COLO668 (cell line): Measurements from ENCODE around the gene NSFL1C.
"Not testable (repeated sequence)": the region's sequence is repeated elsewhere in the genome, so short reads cannot be mapped to it uniquely, and the experiment has no call there.

Experiments
- DNase-seq: peaks from one replicate; lab custom pipeline; 2025; ENCODE audit not compliant: unreplicated experiment; lab: John Stamatoyannopoulos, UW

Gene NSFL1C

DNA sequence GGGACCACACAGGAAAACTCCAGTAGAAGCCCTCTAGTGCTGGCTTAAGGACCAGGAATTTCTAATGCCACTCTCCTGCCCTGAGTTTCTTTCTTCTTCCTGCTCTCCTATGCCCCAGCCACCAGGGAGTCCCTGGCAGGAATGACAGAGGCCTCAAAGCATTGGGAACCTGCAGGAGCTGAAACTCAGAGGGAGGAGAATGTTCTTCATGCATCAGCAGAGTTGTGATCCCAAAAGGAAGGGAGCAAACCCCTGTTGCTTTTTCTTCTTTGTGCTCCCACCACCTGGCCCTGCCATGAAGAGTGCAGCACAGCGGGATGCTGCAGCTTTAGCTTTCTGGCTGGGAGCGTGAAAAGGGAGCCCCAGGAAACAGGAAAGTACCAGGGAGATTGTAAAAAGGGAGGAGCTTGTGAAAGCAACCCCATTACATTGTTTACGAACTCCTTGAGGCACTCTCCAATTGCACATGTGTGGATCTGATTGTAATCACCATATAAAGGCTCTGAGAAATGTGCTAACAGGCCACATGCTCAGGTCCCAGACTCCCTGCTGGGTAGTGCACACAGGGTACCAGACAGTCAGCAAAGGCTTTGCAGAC, 39.1 kb downstream of the NSFL1C start:
- DNase-seq, result peak; percentile 94

DNA sequence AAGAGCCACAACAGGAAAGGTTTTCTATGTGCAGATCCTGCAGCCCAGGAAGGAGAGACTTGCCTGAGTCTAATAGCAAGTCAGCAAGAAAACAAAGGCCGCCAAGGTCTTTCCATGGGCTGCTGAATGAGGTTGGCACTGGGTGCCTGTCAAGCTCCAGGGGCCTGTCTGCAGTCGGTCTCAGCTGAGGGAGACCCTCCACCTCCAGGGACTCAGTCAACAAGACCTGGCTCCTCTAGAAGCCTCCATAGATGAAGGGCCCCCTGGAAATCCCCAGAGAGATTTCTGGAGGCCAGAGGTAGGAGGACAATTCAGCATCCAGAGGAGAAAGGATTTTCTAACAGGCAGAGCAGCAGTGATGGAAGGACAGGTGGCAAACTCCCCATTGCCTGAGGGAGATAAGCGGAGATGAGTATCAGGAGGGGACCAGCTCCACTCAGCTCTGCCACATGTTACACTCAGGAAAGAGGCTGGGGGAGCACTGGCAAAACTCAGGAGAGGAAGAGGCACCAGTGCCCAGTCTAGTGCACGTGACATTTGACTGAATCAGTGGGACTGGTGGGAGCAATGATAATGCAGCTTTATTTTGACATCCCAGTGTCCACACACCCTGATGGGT, 40.3 kb downstream of the NSFL1C start:
- DNase-seq, result no peak

DNA sequence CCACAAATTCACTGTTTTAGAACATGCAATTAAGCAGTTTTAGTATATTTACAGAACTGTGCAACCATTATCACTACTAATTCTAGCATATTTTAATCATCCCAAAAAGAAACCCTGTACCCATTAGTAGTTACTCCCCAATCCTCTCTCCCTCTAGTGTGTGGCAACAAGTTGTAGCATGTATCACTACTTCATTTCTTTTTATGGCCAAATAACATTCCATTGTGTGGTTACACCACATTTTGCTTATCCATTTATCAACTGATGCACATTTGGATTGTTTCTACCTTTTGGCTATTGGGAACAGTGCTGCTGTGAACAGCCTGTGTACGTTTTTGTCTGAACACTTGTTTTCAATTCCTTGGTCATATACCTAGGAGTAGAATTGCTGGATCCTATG, 42.3 kb downstream of the NSFL1C start:
- no peak for DNase-seq

DNA sequence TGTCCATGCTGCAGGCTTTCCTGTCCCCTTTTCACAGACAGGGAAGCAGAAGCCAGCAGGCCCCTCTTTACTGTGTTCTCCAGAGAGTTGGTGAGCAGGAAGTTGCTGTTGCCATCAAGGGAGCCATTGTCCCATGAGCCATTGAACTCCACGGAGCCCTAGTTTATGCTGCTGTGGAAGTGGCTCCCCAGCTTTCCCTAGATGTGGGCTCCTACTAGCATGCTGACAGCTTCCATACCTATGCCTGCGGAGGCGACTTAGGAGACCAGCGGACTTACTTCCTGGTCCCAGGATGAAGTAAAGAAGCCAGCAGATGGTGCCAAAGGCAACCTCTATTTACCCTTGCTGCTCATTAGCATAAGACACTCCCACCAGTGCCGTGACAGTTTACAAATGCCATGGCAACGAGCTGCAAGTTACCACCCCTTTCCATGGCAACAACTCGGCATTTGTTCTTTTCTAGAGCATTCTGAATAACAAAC, 43.0 kb downstream of the NSFL1C start:
- DNase-seq, result no peak

DNA sequence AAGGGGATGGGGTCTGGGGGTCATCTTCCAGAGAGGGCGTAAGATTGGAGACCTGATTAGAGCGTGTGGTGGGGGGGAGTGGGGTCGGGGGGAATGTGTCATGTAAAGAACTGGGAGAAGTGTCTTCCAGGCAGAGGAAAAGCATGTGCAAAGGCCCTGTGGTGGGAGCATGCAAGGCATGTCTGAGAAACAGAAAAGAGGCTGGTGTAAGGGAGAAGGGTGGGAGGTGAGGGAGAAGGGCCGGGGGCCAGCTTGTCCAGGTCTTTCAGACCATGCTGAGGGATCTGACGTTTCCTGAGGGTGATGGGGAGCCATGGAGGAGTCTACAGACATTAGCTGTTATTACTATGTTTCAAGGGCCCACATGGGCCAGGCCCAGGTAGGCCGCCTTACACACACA, 43.4 kb downstream of the NSFL1C start:
- DNase-seq, result no peak

DNA sequence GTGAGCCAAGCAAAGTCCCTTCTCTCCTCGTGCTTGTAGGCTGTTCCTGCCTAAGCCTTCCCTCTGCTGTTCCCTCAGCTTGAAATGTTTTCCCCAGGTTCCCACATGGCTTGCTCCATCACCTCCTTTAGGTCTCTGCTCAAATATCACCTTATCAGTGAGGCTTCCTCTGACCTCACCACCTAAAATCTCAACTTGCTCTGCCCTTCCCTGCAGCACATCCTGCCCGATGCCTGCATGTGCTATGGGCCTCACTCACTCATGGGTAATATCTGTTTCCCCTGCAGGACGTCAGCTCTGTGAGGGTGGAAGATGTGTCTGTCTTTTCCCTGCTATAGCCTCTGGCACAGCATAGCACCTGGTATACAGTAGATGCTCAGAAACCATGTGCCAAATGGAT, 43.9 kb downstream of the NSFL1C start:
- DNase-seq, result no peak

DNA sequence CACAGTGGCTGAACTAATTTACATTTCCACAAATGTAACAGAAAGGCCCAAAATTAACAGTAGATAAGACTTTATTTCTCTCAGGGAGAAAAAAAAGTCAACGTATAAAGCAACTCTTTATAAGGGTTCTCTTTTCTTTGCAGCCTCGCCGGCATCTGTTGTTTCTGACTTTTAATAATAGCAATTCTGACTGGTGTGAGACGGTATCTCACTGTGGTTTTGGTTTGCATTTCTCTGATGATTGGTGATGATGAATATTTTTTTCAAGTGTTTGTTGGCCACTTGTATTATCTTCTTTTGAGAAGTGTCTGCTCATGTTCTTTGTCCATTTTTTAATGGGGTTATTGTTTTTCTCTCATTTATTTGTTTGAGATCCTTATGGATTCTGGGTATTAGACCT, 46.6 kb downstream of the NSFL1C start:
- DNase-seq, result no peak

DNA sequence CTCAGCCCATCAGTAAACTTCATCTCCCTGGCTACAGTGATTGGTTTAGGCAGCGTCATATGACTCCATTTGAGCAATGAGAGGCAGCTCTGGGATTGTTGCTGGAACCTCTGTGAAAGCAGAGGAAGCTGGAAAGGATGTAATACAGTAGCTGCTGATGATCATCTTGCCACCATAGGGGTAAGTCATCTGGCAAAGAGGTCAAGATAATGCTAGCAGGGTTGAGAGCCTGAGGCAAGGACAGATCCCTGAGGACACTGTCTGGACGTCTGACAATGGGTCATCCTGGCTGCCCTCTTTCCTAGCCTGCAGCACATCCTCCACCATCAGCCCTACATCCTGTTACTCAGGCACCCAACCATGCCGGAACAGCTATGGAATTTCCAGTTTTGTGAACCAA, 48.3 kb downstream of the NSFL1C start:
- DNase-seq, result no peak

DNA sequence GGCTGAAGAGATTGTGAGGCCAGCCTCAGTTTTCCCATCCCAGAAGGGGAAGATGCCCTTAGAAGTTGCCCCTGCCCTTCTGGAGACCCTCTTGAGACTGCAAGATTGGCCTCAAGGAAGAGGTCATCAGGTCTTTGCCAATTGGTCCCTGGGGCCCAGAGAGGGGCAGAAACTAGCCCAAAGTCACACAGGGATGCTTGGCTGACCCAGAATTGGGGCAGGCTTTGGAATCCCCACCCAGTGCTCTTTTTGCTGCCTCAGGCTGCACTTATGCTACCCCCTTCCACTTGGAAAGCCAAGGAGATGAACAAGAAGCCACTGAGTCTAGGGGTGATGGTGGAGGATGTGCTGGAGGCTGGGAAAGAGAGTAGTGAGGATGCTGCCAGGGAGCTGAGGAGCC, 48.9 kb downstream of the NSFL1C start:
- DNase-seq, result no peak

DNA sequence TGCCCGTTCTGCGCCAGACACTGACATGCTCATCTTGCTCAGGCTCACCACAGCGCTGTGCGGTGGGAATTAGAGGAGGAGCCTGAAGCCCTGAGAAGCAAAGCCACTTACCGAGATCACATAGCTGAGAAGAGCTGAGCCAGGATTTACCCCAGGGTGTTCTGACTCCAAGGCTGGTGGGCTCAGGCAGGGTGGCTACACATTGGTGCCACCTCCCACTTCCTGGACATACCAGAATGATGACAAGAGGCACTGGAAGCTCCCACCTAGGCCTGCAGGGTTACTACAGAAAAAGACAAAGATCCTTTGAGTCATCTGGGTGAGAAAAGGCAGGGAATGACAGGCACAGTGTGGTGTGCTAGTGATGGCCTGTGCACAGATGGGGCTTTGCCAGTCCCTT, 49.4 kb downstream of the NSFL1C start:
- no peak for DNase-seq

DNA sequence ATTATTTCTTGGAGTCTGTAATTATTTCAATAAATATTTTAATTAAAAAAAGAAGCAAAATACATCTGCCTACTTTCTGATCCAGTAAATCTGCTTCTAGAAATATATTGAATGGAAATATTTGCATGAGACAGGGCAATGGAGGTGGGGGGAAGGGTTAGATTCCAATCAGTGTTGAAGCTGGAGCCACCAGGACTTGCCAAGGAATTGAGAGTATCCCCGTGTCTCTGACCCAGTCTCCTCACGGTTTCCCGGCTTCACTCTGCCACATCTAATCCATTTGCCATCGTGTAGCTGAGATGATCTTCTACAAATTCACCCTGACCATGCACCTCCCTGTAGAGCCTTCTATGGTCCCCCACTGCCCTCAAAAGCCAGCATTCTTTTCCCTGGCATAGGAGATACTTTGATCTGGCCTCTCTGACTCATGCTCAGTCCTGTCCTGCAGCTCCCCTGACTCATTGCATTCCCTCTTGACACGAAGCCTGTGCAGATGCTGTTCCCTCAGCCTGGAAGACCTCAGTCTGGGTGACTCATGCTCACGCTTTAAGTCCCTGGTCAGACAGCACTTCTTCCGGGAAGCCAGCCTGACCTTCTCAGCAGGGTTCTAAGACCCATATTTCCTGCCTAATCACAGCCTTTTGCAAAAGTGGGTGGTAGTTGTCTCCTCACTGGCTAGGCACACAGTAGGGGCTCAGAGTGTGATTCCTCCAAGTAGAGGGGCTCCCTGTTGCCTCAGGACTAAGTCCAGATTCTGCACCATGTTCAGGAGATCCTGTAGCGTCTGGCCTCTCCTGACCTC, 50.8 kb downstream of the NSFL1C start:
- DNase-seq, result no peak

DNA sequence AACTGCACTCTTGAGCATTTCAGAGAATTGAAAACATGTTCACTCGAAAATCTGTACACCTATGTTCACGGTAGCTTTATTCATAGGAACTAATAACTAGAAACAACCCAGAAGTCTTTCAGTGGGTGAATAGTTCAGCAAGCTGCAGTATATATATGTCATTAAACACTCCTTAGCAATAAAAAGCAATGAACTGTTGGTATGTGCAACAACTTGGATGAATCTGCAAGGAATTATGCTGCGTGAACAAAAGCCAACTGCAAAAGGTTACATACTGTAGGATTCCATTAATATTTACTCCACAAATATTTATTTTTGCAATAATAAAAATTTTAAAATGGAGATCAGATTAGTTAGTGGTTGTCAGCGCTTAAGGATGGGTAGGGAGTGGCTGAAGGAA, 51.7 kb downstream of the NSFL1C start:
- no peak for DNase-seq

DNA sequence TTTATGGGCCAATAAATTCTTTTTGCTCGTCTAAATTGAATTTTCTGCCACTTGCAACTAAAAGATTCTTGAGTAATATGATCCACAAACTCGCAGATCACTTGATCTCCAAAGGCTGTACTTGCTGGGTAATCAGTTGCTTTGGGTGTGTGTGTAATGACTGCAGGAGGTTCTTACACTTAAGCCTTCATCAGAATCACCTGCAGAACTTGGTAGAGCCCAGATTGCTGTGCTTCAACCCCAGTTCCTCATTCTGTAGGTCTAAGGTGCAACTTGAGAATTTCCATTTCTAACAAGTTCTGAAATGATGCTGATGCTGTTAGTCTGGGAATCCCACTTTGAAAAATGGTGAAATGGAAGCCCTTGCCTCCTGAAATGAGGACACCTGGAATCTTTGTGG, 60.8 kb downstream of the NSFL1C start:
- DNase-seq, result no peak

DNA sequence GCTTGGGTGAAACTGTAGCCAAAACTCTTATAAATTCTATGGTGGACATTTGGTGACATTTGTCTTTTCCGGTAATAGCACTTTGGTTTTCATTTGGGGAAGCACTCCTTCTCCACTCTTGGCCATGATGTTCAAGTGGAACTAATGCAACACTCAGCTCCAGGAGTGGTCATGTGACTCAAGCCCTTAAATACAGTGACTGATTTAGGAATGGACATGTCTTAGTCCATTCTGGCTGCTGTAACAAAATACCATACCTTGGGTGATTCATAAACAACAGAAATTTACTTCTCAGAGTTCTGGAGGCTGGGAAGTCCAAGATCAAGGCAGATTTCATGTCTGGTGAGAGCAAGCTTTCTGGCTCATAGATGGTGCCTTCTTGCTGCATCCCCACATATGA, 63.0 kb downstream of the NSFL1C start:
- DNase-seq, result no peak

DNA sequence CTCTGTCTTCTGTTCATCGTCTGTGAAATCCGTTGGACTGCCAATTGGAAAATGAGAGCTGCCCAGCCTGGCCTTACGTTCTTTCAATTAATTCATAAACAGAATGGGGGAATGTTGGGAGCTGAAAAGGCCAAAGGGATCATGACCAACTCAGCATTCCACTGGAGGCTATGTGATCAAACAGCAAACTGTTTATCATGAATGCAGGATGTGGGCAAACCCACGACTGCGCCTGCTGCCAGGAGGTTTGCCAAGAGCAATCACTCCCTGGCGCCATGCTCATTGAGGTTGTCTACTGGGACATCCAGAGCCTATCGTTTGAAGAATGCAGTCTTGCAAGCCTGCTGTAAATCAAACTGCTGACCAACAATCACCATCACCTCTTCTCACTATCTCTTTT, 64.5 kb downstream of the NSFL1C start:
- DNase-seq, result no peak

DNA sequence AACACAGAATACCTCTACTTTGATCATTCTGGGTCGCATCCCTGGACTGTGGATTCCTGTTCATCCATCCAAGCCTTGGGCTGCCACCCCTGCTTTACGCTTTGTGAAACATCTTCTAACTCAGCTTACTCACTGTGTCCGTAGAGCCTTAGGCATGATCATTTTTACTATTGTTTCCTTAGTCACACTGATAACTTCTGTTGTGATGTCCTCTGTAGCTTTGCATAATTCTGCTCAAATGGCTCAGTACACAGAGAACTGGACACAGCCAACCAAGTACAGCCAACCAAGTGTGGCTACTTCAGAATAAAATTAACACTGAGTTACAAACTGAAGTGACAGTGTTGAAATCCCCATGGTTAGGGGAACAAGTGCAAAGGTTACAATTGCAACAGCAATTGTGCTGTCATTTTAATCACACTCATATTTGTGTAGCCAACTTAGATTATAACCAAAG, 65.2 kb downstream of the NSFL1C start:
- DNase-seq, result no peak

DNA sequence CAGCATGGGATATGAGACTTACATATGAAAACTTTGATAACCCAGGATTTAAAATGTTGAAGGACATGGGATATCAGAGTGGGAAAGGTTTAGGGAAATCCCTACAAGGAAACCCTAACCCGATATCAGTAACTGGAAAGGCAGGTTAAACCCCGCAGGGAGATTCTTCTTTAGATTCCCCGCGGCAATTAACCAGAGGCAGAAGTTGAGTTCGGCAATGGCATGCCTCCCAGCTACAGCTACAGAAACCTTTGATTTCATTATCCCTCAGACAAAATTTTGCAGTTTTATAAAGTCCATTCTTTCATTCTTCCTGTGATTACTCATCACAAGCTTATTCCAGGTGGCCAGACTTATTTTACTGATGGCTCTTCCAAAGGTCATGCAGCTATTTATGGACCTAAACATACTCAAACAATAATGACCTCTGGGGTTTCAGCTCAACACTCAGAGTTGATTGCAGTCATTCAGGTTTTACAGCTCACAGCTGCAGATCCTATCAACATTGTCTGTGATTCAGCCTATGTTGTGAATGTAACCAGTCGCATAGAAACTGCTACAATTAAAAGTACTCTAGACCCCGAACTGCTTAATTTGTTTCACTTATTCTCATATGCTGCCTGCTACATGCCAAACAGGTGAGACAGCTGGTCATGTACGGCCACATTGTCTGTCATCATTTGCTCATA, 66.8 kb downstream of the NSFL1C start:
- peak; percentile 51 for DNase-seq

DNA sequence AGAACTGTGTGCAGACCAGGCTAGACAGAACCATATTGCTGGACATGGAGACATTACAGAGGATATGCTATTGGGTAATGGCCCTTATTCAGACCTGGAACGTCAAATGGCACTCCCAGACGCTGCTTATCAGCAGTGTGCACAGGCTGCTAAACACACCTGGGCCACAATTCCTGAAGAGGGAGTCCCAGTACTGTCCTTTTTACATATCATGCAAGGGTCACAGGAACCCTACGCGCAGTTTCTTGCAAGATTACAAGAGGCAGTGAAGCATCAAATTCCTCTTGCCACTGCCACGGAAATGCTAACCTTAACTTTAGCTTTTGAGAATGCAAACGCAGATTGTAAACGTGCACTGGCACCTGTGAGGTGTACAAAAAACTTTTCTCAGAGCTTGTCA, 68.5 kb downstream of the NSFL1C start:
- not testable (repeated sequence) for DNase-seq

DNA sequence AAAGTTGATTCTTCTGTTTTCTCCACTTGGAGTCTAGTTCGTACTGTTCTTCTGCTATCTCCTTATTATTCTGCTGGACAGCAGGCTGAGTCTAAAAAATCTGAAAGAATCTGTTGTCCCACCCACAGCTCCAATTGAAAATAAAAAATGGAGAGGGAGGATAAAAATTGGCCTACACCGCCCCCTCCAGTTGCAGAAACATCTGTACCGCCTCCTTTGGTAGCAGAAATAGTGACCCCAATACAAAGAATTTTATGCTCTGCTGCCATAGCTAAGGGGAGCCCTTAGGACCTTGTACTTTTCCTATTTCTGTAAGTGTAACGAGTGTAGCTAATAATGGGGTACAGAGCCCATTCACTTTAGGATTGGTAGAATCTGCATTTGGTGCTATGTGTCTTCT, 68.9 kb downstream of the NSFL1C start:
- no peak for DNase-seq

DNA sequence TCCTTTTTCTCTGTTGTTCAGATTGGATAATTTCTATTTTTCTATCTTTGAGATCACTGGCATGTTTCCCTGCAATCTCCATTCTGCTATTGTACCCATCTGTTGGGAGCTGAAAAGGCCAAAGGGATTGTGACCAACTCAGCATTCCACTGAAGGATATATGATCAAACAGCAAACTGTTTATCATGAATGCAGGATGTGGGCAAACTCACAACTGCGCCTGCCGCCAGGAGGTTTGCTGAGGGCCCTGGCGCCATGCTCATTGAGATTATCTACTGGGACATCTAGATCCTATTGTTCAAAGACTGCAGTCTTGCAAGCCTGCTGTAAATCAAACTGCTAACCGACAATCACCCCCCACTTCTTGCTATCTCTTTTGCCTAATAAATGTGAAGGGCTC, 69.9 kb downstream of the NSFL1C start:
- DNase-seq, result no peak

DNA sequence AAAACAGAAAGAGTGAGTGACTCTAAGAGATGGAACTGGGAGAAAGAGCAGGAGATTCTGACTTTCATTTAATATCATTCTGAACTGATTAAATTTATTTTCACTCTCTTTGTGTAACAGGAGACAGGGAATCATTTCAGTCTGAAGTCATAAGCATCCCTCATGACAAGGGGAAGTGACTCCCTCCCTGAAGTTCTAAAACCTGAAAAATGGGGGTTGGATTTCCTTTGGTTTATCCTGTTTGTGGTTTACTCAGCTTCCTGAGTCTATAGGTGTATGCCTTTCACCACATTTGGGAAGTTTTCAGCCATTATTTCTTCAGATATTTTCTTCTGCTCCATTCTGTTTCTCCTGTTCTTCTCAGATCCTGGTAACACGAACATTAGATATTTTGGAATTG, 70.4 kb downstream of the NSFL1C start:
- no peak for DNase-seq

DNA sequence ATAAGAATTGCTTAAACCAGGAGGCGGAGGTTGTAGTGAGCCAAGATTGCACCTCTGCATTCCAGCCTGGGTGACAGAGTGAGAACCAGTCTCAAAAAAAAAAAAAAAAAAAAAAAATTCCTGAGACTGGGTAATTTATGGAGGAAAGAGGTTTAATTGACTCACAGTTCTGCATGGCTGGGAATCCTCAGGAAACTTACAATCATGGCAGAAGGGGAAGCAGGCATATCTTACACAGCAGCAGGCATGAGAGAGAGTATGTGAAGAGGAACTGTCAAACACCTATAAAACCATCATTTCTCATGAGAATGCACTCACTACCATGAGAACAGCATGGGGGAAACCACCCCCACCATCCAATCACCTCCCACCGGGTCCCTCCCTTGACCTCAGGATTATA, 72.0 kb downstream of the NSFL1C start:
- DNase-seq, result no peak
